ENCODE data around the gene IFNL3.

DNA sequence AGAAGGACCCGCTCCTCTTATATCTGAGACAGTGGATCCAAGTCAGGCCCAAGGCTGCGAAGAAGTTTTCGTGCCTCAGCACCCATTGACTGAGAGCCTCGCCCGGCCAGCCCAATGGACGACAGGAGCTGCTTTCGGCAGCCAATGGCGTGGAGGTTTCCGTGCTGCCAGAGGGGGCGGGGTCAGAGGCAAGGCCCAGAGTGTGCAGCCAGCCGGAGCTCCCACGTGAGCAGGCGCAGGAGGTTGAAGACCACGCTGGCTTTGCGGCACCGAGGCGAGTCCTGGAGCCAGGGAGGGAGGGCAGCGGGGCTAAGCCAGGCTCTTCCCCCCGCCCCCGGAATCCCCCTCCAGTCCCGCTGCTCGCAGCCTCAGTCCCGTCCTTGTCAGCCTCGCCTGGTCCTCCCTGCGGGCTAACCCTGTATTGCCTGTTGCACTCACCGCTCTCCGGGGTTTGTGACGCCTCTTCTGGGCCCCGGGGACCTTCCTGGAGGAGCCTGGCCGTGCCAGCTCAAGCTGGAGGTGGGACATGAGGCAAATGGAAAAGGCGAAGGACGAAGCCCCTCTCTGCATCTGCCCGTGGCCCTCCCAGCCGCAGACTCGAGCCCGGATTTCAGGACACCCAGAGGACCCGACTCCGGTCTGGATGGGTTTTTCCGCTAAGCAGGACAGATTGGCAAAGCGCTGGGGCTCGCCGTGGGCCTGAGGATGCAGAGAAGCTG lies 2.3 kb upstream of the IFNL3 start:
- TF ChIP-seq, protein P1, sequence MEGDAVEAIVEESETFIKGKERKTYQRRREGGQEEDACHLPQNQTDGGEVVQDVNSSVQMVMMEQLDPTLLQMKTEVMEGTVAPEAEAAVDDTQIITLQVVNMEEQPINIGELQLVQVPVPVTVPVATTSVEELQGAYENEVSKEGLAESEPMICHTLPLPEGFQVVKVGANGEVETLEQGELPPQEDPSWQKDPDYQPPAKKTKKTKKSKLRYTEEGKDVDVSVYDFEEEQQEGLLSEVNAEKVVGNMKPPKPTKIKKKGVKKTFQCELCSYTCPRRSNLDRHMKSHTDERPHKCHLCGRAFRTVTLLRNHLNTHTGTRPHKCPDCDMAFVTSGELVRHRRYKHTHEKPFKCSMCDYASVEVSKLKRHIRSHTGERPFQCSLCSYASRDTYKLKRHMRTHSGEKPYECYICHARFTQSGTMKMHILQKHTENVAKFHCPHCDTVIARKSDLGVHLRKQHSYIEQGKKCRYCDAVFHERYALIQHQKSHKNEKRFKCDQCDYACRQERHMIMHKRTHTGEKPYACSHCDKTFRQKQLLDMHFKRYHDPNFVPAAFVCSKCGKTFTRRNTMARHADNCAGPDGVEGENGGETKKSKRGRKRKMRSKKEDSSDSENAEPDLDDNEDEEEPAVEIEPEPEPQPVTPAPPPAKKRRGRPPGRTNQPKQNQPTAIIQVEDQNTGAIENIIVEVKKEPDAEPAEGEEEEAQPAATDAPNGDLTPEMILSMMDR (IDR thresholded peaks at IDR 0.05; ENCODE audit: insufficient read depth, low read depth, low read length) = no peak
- no peak for TF ChIP-seq EZH2 (IDR thresholded peaks at IDR 0.05; ENCODE audit: insufficient read depth, low read length)

Data from astrocyte (in vitro differentiated cells and primary cell).